WTC11 (cell line): ENCODE measurements around the gene ARHGAP15. TPM values are rescaled to one million over a fixed set of nuclear protein-coding genes. Genes with fewer than 3 reads are reported as not detected.

ENCODE experiments used
- ATAC-seq: fragments of 200-7000 bp; cut with Tn5 transposase; 2 replicates; pipeline ENCODE4 v1.10.0; 2021; ENCODE audit warnings: mild to moderate bottlenecking, moderate library complexity
- CTCF ChIA-PET: fragments of 300-600 bp; sonication (Branson Sonifier 250); formaldehyde crosslinking; loops from one replicate; lab custom pipeline; 2021; ENCODE audit warnings: antibody characterized with exemption; lab: Charles Lee
- POLR2A ChIA-PET: fragments of 350-600 bp; sonication (Branson Sonifier 250); formaldehyde crosslinking; loops from one replicate; lab custom pipeline; 2021; ENCODE audit warnings: antibody characterized with exemption; lab: Charles Lee
- DNase-seq: peaks from one replicate; pipeline ENCODE4 v3.0.0; 2021; ENCODE audit warnings: low spot score
- H3K27ac Mint-ChIP-seq: 2 replicates; pipeline ENCODE4 v1.8.0; 2021; ENCODE audit warnings: mixed read lengths
- H3K27me3 Mint-ChIP-seq: 2 replicates; pipeline ENCODE4 v1.8.0; 2021; ENCODE audit warnings: low read depth, mild to moderate bottlenecking, moderate library complexity, mixed read lengths
- H3K36me3 Mint-ChIP-seq: 2 replicates; pipeline ENCODE4 v1.8.0; 2021; ENCODE audit warnings: mixed read lengths
- H3K4me1 Mint-ChIP-seq: 2 replicates; pipeline ENCODE4 v1.8.0; 2022; ENCODE audit warnings: mixed read lengths
- H3K4me3 Mint-ChIP-seq: 2 replicates; pipeline ENCODE4 v1.8.0; 2021; ENCODE audit warnings: mild to moderate bottlenecking, moderate library complexity, mixed read lengths
- H3K9me3 Mint-ChIP-seq: 2 replicates; pipeline ENCODE4 v1.8.0; 2021; ENCODE audit warnings: mixed read lengths
- FOXK1 ChIP-seq: sonication (generic); formaldehyde crosslinking; IDR thresholded peaks from 2 replicates; pipeline ENCODE4 v1.8.0; 2022; ENCODE audit warnings: mild to moderate bottlenecking, moderate library complexity, missing genetic modification reagents
- GABPB1 ChIP-seq: sonication (generic); formaldehyde crosslinking; IDR thresholded peaks from 2 replicates; pipeline ENCODE4 v1.8.1; 2023; ENCODE audit warnings: mild to moderate bottlenecking, missing genetic modification reagents
- IRF2 ChIP-seq: sonication (generic); formaldehyde crosslinking; IDR thresholded peaks from 2 replicates; pipeline ENCODE4 v1.8.0; 2022; ENCODE audit warnings: low read depth, missing genetic modification reagents, borderline replicate concordance
- JUN ChIP-seq: sonication (generic); formaldehyde crosslinking; IDR thresholded peaks from 2 replicates; pipeline ENCODE4 v1.8.0; 2023; ENCODE audit warnings: mild to moderate bottlenecking, missing genetic modification reagents
- MYBL2 ChIP-seq: sonication (generic); formaldehyde crosslinking; IDR thresholded peaks from 2 replicates; pipeline ENCODE4 v1.8.1; 2023; ENCODE audit warnings: mild to moderate bottlenecking, moderate library complexity, missing genetic modification reagents
- RORB ChIP-seq: fragments of 250-450 bp; sonication (Bioruptor Pico); IDR thresholded peaks from 2 replicates; pipeline ENCODE4 v1.9.0; 2021; ENCODE audit warnings: mild to moderate bottlenecking
- TCF7 ChIP-seq: sonication (generic); formaldehyde crosslinking; IDR thresholded peaks from 2 replicates; pipeline ENCODE4 v1.8.0; 2022; ENCODE audit warnings: mild to moderate bottlenecking, low read depth, missing genetic modification reagents, moderate library complexity
- TEAD4 ChIP-seq: sonication (generic); formaldehyde crosslinking; IDR thresholded peaks from 2 replicates; pipeline ENCODE4 v1.8.0; 2022; ENCODE audit warnings: mild to moderate bottlenecking, missing genetic modification reagents
- TP53 ChIP-seq: sonication (generic); formaldehyde crosslinking; IDR thresholded peaks from 2 replicates; pipeline ENCODE4 v1.8.1; 2023; ENCODE audit warnings: mild to moderate bottlenecking, missing genetic modification reagents
- ZNF232 ChIP-seq: sonication (generic); formaldehyde crosslinking; IDR thresholded peaks from 2 replicates; pipeline ENCODE4 v1.8.0; 2022; ENCODE audit warnings: mild to moderate bottlenecking, missing genetic modification reagents
- ZNF671 ChIP-seq: fragments of 250-450 bp; sonication (Bioruptor Pico); IDR thresholded peaks from 2 replicates; pipeline ENCODE4 v1.8.0; 2021; ENCODE audit warnings: mild to moderate bottlenecking
- total RNA-seq: library from RNA; stranded (reverse); gene quantifications from 3 replicates; pipeline ENCODE4 v1.2.3, GENCODE V29; 2021
- TF ChIP-seq, protein P1 (sequence below): sonication (generic); formaldehyde crosslinking; IDR thresholded peaks from 2 replicates; pipeline ENCODE4 v1.8.1; 2022; ENCODE audit warnings: low read depth, missing genetic modification reagents, borderline replicate concordance
- TF ChIP-seq, protein P2 (sequence below): sonication (generic); formaldehyde crosslinking; IDR thresholded peaks from 2 replicates; pipeline ENCODE4 v1.8.1; 2023; ENCODE audit warnings: mild to moderate bottlenecking, missing genetic modification reagents, borderline replicate concordance
- TF ChIP-seq, protein P3 (sequence below): sonication (generic); formaldehyde crosslinking; IDR thresholded peaks from 2 replicates; pipeline ENCODE4 v1.8.1; 2022; ENCODE audit warnings: missing genetic modification reagents, borderline replicate concordance
- TF ChIP-seq, protein P4 (sequence below): sonication (generic); formaldehyde crosslinking; IDR thresholded peaks from 2 replicates; pipeline ENCODE4 v1.8.0; 2023; ENCODE audit warnings: missing genetic modification reagents, mild to moderate bottlenecking, borderline replicate concordance
- TF ChIP-seq, protein P5 (sequence below): fragments of 200-600 bp; IDR thresholded peaks from 2 replicates; pipeline ENCODE4 v1.8.0; 2022; ENCODE audit warnings: antibody characterized with exemption
- TF ChIP-seq, protein P6 (sequence below): fragments of 250-450 bp; sonication (Bioruptor Pico); IDR thresholded peaks from 2 replicates; pipeline ENCODE4 v1.9.0; 2021; ENCODE audit warnings: mild to moderate bottlenecking

The ARHGAP15 gene
- total RNA-seq, 1 experiment from 2014 or later, result 0.28 TPM

DNA sequence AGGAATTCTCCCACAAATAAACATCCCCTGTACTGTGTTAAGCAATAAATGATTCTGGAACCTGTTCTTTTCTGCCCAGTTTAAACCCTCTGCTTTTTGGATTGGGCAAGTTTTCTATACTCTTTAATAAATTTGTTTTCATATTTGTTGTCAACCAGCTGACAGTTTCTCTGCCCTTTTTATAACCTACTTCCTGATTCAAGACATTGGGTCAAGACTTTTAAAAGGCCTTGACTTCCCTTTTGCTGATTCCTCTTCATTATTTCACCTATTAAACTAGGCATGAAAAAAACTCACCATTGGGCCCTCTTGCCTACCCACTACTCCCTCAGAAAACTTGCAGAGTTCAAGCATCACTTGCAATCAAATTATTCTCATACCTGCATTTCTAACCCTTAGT, 459.5 kb downstream of the ARHGAP15 start (continued):
- TF ChIP-seq ZNF232 (CRISPR knock-in tag) (no peak), TEAD4 (no peak), TP53 (no peak), IRF2 (no peak), ZNF671 (no peak), FOXK1 (CRISPR knock-in tag) (no peak), RORB (CRISPR knock-in tag) (no peak)
- TF ChIP-seq, protein P1, sequence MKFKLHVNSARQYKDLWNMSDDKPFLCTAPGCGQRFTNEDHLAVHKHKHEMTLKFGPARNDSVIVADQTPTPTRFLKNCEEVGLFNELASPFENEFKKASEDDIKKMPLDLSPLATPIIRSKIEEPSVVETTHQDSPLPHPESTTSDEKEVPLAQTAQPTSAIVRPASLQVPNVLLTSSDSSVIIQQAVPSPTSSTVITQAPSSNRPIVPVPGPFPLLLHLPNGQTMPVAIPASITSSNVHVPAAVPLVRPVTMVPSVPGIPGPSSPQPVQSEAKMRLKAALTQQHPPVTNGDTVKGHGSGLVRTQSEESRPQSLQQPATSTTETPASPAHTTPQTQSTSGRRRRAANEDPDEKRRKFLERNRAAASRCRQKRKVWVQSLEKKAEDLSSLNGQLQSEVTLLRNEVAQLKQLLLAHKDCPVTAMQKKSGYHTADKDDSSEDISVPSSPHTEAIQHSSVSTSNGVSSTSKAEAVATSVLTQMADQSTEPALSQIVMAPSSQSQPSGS (CRISPR knock-in tag), result no peak
- TF ChIP-seq, protein P2, sequence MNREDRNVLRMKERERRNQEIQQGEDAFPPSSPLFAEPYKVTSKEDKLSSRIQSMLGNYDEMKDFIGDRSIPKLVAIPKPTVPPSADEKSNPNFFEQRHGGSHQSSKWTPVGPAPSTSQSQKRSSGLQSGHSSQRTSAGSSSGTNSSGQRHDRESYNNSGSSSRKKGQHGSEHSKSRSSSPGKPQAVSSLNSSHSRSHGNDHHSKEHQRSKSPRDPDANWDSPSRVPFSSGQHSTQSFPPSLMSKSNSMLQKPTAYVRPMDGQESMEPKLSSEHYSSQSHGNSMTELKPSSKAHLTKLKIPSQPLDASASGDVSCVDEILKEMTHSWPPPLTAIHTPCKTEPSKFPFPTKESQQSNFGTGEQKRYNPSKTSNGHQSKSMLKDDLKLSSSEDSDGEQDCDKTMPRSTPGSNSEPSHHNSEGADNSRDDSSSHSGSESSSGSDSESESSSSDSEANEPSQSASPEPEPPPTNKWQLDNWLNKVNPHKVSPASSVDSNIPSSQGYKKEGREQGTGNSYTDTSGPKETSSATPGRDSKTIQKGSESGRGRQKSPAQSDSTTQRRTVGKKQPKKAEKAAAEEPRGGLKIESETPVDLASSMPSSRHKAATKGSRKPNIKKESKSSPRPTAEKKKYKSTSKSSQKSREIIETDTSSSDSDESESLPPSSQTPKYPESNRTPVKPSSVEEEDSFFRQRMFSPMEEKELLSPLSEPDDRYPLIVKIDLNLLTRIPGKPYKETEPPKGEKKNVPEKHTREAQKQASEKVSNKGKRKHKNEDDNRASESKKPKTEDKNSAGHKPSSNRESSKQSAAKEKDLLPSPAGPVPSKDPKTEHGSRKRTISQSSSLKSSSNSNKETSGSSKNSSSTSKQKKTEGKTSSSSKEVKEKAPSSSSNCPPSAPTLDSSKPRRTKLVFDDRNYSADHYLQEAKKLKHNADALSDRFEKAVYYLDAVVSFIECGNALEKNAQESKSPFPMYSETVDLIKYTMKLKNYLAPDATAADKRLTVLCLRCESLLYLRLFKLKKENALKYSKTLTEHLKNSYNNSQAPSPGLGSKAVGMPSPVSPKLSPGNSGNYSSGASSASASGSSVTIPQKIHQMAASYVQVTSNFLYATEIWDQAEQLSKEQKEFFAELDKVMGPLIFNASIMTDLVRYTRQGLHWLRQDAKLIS (CRISPR knock-in tag), result no peak

DNA sequence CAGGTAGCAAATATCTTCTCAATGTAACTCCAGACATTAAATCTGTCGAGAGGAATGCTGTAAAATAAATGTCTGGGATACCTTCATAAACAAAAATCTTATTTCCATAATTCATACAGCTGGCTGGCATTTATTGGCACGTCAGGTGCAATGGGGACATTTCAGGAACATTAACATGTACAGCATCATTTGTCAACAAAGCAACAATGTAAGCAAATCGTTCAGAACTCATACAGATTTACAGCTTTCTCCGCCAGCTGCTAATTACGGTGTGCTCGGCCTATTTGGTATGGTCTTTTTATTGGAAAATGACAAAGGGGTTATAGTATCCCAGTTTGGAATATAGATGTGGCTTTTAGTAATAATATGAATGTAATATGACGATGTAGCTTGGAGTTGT, 464.9 kb downstream of the ARHGAP15 start:
- Mint-ChIP-seq H3K27ac (no peak overlapping the region), H3K36me3 (no peaks in the 10 kb centered on the region), H3K27me3 (no peaks in the 10 kb centered on the region), H3K4me1 (no peaks in the 10 kb centered on the region), H3K4me3 (no peak overlapping the region), H3K9me3 (no peaks in the 10 kb centered on the region)
- ATAC-seq, result no peak
- DNase-seq, result no peak
- POLR2A ChIA-PET, result no interaction called here
- CTCF ChIA-PET, result no interaction called here
- TF ChIP-seq, protein P3, sequence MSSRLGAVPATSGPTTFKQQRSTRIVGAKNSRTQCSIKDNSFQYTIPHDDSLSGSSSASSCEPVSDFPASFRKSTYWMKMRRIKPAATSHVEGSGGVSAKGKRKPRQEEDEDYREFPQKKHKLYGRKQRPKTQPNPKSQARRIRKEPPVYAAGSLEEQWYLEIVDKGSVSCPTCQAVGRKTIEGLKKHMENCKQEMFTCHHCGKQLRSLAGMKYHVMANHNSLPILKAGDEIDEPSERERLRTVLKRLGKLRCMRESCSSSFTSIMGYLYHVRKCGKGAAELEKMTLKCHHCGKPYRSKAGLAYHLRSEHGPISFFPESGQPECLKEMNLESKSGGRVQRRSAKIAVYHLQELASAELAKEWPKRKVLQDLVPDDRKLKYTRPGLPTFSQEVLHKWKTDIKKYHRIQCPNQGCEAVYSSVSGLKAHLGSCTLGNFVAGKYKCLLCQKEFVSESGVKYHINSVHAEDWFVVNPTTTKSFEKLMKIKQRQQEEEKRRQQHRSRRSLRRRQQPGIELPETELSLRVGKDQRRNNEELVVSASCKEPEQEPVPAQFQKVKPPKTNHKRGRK, result no peak
- TF ChIP-seq TCF7 (CRISPR knock-in tag) (no peak), JUN (no peak), FOXK1 (CRISPR knock-in tag) (no peak), MYBL2 (no peak), GABPB1 (CRISPR knock-in tag) (no peak), RORB (CRISPR knock-in tag) (no peak)
- TF ChIP-seq, protein P4, sequence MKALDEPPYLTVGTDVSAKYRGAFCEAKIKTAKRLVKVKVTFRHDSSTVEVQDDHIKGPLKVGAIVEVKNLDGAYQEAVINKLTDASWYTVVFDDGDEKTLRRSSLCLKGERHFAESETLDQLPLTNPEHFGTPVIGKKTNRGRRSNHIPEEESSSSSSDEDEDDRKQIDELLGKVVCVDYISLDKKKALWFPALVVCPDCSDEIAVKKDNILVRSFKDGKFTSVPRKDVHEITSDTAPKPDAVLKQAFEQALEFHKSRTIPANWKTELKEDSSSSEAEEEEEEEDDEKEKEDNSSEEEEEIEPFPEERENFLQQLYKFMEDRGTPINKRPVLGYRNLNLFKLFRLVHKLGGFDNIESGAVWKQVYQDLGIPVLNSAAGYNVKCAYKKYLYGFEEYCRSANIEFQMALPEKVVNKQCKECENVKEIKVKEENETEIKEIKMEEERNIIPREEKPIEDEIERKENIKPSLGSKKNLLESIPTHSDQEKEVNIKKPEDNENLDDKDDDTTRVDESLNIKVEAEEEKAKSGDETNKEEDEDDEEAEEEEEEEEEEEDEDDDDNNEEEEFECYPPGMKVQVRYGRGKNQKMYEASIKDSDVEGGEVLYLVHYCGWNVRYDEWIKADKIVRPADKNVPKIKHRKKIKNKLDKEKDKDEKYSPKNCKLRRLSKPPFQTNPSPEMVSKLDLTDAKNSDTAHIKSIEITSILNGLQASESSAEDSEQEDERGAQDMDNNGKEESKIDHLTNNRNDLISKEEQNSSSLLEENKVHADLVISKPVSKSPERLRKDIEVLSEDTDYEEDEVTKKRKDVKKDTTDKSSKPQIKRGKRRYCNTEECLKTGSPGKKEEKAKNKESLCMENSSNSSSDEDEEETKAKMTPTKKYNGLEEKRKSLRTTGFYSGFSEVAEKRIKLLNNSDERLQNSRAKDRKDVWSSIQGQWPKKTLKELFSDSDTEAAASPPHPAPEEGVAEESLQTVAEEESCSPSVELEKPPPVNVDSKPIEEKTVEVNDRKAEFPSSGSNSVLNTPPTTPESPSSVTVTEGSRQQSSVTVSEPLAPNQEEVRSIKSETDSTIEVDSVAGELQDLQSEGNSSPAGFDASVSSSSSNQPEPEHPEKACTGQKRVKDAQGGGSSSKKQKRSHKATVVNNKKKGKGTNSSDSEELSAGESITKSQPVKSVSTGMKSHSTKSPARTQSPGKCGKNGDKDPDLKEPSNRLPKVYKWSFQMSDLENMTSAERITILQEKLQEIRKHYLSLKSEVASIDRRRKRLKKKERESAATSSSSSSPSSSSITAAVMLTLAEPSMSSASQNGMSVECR (CRISPR knock-in tag), result no peak
- TF ChIP-seq, protein P5, sequence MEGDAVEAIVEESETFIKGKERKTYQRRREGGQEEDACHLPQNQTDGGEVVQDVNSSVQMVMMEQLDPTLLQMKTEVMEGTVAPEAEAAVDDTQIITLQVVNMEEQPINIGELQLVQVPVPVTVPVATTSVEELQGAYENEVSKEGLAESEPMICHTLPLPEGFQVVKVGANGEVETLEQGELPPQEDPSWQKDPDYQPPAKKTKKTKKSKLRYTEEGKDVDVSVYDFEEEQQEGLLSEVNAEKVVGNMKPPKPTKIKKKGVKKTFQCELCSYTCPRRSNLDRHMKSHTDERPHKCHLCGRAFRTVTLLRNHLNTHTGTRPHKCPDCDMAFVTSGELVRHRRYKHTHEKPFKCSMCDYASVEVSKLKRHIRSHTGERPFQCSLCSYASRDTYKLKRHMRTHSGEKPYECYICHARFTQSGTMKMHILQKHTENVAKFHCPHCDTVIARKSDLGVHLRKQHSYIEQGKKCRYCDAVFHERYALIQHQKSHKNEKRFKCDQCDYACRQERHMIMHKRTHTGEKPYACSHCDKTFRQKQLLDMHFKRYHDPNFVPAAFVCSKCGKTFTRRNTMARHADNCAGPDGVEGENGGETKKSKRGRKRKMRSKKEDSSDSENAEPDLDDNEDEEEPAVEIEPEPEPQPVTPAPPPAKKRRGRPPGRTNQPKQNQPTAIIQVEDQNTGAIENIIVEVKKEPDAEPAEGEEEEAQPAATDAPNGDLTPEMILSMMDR, result no peak
- TF ChIP-seq, protein P6, sequence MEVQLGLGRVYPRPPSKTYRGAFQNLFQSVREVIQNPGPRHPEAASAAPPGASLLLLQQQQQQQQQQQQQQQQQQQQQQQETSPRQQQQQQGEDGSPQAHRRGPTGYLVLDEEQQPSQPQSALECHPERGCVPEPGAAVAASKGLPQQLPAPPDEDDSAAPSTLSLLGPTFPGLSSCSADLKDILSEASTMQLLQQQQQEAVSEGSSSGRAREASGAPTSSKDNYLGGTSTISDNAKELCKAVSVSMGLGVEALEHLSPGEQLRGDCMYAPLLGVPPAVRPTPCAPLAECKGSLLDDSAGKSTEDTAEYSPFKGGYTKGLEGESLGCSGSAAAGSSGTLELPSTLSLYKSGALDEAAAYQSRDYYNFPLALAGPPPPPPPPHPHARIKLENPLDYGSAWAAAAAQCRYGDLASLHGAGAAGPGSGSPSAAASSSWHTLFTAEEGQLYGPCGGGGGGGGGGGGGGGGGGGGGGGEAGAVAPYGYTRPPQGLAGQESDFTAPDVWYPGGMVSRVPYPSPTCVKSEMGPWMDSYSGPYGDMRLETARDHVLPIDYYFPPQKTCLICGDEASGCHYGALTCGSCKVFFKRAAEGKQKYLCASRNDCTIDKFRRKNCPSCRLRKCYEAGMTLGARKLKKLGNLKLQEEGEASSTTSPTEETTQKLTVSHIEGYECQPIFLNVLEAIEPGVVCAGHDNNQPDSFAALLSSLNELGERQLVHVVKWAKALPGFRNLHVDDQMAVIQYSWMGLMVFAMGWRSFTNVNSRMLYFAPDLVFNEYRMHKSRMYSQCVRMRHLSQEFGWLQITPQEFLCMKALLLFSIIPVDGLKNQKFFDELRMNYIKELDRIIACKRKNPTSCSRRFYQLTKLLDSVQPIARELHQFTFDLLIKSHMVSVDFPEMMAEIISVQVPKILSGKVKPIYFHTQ (CRISPR knock-in tag), result no peak
